OCI-LY1 (cell line): ENCODE results near the gene CCDC97.

Source experiments
- H2AFZ ChIP-seq: fragments of 200-600 bp; sonication (generic), shearing (Covaris generic); 2 replicates; pipeline ENCODE4 v1.6.0; 2014; ENCODE audit warnings: antibody characterized with exemption, mild to moderate bottlenecking, low read length
- H3F3A ChIP-seq: fragments of 200-600 bp; sonication (generic), shearing (Covaris generic); 2 replicates; pipeline ENCODE4 v1.6.0; 2014; ENCODE audit warnings: mild to moderate bottlenecking, antibody characterized with exemption, low read length, moderate library complexity; ENCODE audit not compliant: insufficient read depth
- H3K27ac ChIP-seq: fragments of 200-600 bp; sonication (generic); 2 replicates; pipeline ENCODE4 v1.5.1; 2014; ENCODE audit warnings: low read length, mixed run types, mild to moderate bottlenecking, low read depth; ENCODE audit not compliant: poor library complexity, severe bottlenecking
- H3K27me3 ChIP-seq: fragments of 200-600 bp; sonication (generic); 2 replicates; pipeline ENCODE4 v1.6.0; 2014; ENCODE audit warnings: antibody characterized with exemption, mild to moderate bottlenecking, low read length, moderate library complexity; ENCODE audit not compliant: insufficient read depth
- H3K36me3 ChIP-seq: fragments of 200-600 bp; sonication (generic); 2 replicates; pipeline ENCODE4 v1.6.1; 2014; ENCODE audit warnings: mild to moderate bottlenecking, antibody characterized with exemption, low read length, moderate library complexity, mixed read lengths; ENCODE audit not compliant: insufficient read depth
- H3K4me1 ChIP-seq: fragments of 200-600 bp; sonication (generic); 2 replicates; pipeline ENCODE4 v1.5.1; 2014; ENCODE audit warnings: mild to moderate bottlenecking, low read length, moderate library complexity; ENCODE audit not compliant: insufficient read depth, severe bottlenecking
- H3K4me2 ChIP-seq: fragments of 200-600 bp; sonication (generic), shearing (Covaris generic); 2 replicates; pipeline ENCODE4 v1.6.1; 2014; ENCODE audit warnings: low read length
- H3K4me3 ChIP-seq: fragments of 200-600 bp; sonication (generic); 2 replicates; pipeline ENCODE4 v1.5.1; 2014; ENCODE audit warnings: low read length, low read depth, mild to moderate bottlenecking, mixed read lengths; ENCODE audit not compliant: poor library complexity, severe bottlenecking
- H3K79me2 ChIP-seq: fragments of 200-600 bp; shearing (Covaris generic); 2 replicates; pipeline ENCODE4 v1.6.1; 2016; ENCODE audit warnings: mixed run types, low read length, mixed read lengths; ENCODE audit not compliant: insufficient read depth
- H3K9ac ChIP-seq: fragments of 200-600 bp; sonication (generic), shearing (Covaris generic); 2 replicates; pipeline ENCODE4 v1.6.1; 2014; ENCODE audit warnings: mild to moderate bottlenecking, low read length, mixed read lengths
- H3K9me2 ChIP-seq: fragments of 200-600 bp; sonication (generic), shearing (Covaris generic); 2 replicates; pipeline ENCODE4 v1.6.1; 2014; ENCODE audit warnings: low read depth, mild to moderate bottlenecking, low read length, mixed read lengths
- H3K9me3 ChIP-seq: fragments of 200-600 bp; shearing (Covaris generic); 2 replicates; pipeline ENCODE4 v1.6.1; 2014; ENCODE audit warnings: low read length, mixed read lengths
- H4K20me1 ChIP-seq: fragments of 200-600 bp; sonication (generic), shearing (Covaris generic); 2 replicates; pipeline ENCODE4 v1.6.0; 2016; ENCODE audit warnings: mild to moderate bottlenecking, low read length; ENCODE audit not compliant: insufficient read depth
- EZH2 ChIP-seq: fragments of 200-600 bp; sonication (generic), shearing (Covaris generic); IDR thresholded peaks from 2 replicates; pipeline ENCODE4 v1.8.0; 2017; ENCODE audit warnings: borderline replicate concordance, mixed run types, mild to moderate bottlenecking, antibody characterized with exemption, low read length, moderate library complexity, mixed read lengths
- TF ChIP-seq, protein P1 (sequence below): fragments of 200-600 bp; sonication (generic), shearing (Covaris generic); IDR thresholded peaks from 2 replicates; pipeline ENCODE4 v1.5.1; 2017; ENCODE audit warnings: mild to moderate bottlenecking, antibody characterized with exemption, low read length, moderate library complexity, mixed read lengths

CCDC97 gene

DNA sequence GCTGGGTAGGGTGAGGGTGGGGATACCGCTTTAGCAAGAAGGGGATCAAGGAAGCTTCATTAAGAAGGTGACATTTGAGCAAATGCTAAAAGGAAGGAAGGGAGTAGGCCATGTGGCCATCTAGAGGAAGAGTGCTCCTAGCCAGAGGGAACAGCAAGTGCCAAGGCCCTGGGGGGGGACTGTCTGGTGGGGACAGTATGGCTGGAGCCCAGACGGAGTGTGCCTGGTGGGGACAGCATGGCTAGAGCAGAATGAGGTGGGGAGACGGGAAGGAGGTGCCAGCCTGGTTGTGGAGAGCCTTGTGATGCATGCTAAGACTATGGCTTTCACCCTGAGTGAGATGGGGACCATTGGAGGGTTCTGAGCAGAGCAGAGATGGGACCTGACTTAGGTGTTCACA, 45.8 kb downstream of the CCDC97 start:
- no peak overlapping the region for H3K27ac ChIP-seq
- H3K79me2 ChIP-seq: peaks cover 9% of the 10 kb centered on the region
- no peaks in the 10 kb centered on the region for H4K20me1 ChIP-seq
- H2AFZ ChIP-seq: no peak overlapping the region
- peaks cover 11% of the 10 kb centered on the region for H3K4me1 ChIP-seq
- H3K4me2 ChIP-seq: no peak overlapping the region
- no peaks in the 10 kb centered on the region for H3K36me3 ChIP-seq
- H3K27me3 ChIP-seq: no peaks in the 10 kb centered on the region
- H3F3A ChIP-seq: no peaks in the 10 kb centered on the region
- H3K4me3 ChIP-seq: no peak overlapping the region
- H3K9me3 ChIP-seq: no peaks in the 10 kb centered on the region
- TF ChIP-seq, protein P1, sequence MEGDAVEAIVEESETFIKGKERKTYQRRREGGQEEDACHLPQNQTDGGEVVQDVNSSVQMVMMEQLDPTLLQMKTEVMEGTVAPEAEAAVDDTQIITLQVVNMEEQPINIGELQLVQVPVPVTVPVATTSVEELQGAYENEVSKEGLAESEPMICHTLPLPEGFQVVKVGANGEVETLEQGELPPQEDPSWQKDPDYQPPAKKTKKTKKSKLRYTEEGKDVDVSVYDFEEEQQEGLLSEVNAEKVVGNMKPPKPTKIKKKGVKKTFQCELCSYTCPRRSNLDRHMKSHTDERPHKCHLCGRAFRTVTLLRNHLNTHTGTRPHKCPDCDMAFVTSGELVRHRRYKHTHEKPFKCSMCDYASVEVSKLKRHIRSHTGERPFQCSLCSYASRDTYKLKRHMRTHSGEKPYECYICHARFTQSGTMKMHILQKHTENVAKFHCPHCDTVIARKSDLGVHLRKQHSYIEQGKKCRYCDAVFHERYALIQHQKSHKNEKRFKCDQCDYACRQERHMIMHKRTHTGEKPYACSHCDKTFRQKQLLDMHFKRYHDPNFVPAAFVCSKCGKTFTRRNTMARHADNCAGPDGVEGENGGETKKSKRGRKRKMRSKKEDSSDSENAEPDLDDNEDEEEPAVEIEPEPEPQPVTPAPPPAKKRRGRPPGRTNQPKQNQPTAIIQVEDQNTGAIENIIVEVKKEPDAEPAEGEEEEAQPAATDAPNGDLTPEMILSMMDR: no peak
- TF ChIP-seq EZH2: no peak
- H3K9me2 ChIP-seq: no peaks in the 10 kb centered on the region
- no peak overlapping the region for H3K9ac ChIP-seq

DNA sequence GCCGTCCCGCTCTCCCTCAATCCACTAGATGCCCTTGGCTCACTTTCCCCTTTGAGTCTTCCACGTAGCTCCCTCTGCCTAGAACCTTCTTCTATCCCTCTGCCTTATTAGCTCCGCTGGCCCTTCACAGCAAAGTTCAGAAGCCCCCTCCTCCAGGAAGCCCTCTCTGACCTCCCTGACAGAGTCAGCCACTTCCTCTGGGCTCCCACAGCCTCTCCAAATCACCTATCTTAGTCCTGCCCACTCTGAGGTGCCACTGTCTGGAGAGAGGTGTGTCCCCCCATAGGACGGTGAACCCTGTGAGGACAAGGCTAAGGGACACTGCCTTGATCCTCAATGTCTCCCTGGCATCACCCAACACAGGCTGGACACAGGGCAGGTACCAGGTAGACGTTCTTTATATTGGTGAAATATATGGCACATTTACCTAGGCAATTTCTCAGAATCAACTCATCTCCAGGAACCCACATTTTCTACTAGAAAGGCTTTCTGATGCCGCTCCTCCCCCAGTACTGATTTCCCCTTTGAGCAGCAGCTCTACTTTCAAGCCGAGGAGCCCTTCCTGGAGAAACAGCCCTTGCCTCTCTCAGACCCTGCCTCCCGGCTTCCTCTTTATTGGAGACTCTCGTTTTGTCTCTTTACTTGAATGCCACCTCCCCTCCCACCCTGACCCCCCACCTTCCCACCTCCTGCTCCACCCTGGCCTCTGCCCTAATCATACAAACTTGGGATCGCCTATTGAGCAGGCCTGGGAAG, 47.2 kb downstream of the CCDC97 start:
- no peak overlapping the region for H3K27ac ChIP-seq
- peaks cover 2% of the 10 kb centered on the region for H3K79me2 ChIP-seq
- H2AFZ ChIP-seq: no peak overlapping the region
- TF ChIP-seq, protein P1: no peak
- no peak for TF ChIP-seq EZH2
- no peaks in the 10 kb centered on the region for H3K9me2 ChIP-seq
- no peak overlapping the region for H3K4me2 ChIP-seq
- H3F3A ChIP-seq: no peaks in the 10 kb centered on the region
- no peaks in the 10 kb centered on the region for H3K36me3 ChIP-seq
- H3K4me1 ChIP-seq: peaks cover 4% of the 10 kb centered on the region
- H3K9me3 ChIP-seq: no peaks in the 10 kb centered on the region
- H3K27me3 ChIP-seq: no peaks in the 10 kb centered on the region
- no peak overlapping the region for H3K4me3 ChIP-seq
- no peak overlapping the region for H3K9ac ChIP-seq
- no peaks in the 10 kb centered on the region for H4K20me1 ChIP-seq

DNA sequence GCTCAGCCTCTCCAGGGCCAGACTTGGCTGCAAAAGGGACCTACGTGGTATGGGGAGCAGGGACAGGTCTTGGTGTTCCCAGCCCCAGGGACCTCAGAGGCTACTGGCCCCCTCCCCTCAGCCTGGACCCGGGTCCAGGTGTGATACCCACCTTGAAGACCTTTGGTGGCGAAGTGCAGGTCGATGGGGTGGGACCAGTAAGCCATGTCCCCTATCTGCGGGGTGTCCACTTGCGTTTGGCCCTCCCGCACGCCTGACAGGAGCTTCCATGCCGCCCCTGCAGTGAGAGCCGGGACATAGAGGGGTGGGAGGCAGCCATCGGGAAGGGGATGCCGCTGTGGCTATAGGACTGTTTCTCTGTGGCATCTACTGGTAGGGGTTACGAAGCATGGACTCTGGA, 47.8 kb downstream of the CCDC97 start:
- H3K9ac ChIP-seq: no peak overlapping the region
- no peak overlapping the region for H2AFZ ChIP-seq
- no peak overlapping the region for H3K4me3 ChIP-seq
- H3K36me3 ChIP-seq: no peaks in the 10 kb centered on the region
- no peaks in the 10 kb centered on the region for H3F3A ChIP-seq
- no peaks in the 10 kb centered on the region for H4K20me1 ChIP-seq
- H3K4me2 ChIP-seq: no peak overlapping the region
- H3K27me3 ChIP-seq: no peaks in the 10 kb centered on the region
- H3K9me2 ChIP-seq: no peaks in the 10 kb centered on the region
- H3K79me2 ChIP-seq: no peaks in the 10 kb centered on the region
- TF ChIP-seq, protein P1: no peak
- TF ChIP-seq EZH2: no peak
- no peaks in the 10 kb centered on the region for H3K9me3 ChIP-seq
- no peak overlapping the region for H3K27ac ChIP-seq
- H3K4me1 ChIP-seq: peaks cover 4% of the 10 kb centered on the region
